ENCODE data around the gene BOC. TPM values are rescaled to one million over a fixed set of nuclear protein-coding genes. Genes with fewer than 3 reads are reported as not detected.

Gene BOC
- total and polyA plus RNA-seq, 2 experiments from 2014 or later, result 17.9 to 28.2 TPM

DNA sequence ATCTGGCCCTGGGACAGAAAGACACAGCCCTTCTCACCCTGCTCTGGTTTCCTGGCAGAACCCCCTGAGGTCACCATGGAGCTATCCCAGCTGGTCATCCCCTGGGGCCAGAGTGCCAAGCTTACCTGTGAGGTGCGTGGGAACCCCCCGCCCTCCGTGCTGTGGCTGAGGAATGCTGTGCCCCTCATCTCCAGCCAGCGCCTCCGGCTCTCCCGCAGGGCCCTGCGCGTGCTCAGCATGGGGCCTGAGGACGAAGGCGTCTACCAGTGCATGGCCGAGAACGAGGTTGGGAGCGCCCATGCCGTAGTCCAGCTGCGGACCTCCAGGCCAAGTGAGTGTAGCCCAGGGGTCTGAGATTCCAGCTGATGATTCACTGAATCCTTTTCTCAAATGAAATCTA lies 61.7 kb downstream of the BOC start:
- Histone ChIP-seq H3K79me2 (no peaks in the 10 kb centered on the region), H3K9me2 (replicated peaks; ENCODE audit: insufficient read depth) (no peaks in the 10 kb centered on the region), H3K4me2 (no peak overlapping the region), H2AFZ (no peak overlapping the region), H3K9me3 (ENCODE audit: low read depth) (no peaks in the 10 kb centered on the region), H3K4me3 (no peak overlapping the region), H3K27ac (no peak overlapping the region), H4K20me1 (ENCODE audit: insufficient read depth, poor library complexity, severe bottlenecking) (no peaks in the 10 kb centered on the region), H3K27me3 (no peaks in the 10 kb centered on the region), H3K36me3 (replicated peaks; ENCODE audit: insufficient read depth, low read depth) (no peaks in the 10 kb centered on the region), H3K4me1 (ENCODE audit: insufficient read depth) (no peaks in the 10 kb centered on the region)
- no peak for DNase-seq (ENCODE audit: low spot score)
- WGBS (ENCODE audit: low lambda C conversion rate, missing lambda C conversion rate), result 93% methylated on average over 15 of the region's 15 CpGs
- TF ChIP-seq EZH2 (IDR thresholded peaks at IDR 0.05; ENCODE audit: borderline replicate concordance), result no peak
- TF ChIP-seq EZH2phosphoT487 (IDR thresholded peaks at IDR 0.05; ENCODE audit: low read depth, severe bottlenecking, unreplicated experiment), result no peak
- TF ChIP-seq, protein P1, sequence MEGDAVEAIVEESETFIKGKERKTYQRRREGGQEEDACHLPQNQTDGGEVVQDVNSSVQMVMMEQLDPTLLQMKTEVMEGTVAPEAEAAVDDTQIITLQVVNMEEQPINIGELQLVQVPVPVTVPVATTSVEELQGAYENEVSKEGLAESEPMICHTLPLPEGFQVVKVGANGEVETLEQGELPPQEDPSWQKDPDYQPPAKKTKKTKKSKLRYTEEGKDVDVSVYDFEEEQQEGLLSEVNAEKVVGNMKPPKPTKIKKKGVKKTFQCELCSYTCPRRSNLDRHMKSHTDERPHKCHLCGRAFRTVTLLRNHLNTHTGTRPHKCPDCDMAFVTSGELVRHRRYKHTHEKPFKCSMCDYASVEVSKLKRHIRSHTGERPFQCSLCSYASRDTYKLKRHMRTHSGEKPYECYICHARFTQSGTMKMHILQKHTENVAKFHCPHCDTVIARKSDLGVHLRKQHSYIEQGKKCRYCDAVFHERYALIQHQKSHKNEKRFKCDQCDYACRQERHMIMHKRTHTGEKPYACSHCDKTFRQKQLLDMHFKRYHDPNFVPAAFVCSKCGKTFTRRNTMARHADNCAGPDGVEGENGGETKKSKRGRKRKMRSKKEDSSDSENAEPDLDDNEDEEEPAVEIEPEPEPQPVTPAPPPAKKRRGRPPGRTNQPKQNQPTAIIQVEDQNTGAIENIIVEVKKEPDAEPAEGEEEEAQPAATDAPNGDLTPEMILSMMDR (IDR thresholded peaks at IDR 0.05; ENCODE audit: poor library complexity), result no peak

DNA sequence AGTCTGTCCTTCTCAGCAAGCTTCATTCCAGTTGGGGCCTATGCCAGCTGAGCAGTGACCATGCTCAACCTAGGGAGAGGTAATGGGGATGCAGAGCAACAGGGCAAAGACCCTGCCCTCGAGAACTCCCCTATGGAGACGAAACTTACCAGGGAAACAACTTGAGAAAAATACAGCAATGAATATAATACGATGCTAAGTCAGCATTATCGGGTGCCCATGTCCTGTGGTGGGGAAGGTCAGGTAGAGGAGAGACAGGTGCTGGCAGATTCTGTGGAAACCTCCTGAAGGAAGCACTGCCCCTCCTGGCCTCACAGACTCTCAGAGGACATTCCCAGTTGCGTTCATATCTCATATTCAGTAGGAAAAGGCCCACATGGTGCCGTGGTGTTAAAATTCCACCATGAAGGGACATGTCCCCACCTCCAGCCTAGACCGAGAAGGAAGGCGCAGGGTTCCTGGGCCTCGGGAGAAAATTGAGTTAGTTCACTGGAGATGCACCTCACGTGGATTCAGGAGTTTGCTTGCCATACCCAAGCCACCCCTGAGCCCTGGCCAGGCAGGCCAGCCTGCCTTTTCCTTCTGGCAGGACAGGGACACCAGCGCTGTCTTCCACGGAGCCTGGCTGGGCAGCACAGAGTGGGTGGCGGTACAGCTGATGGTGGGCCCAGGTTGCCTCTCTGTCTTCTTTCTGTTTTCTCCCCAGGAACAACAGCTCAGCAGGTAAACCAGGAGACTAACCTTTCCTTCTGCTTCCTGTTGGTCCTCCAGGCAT lies 62.4 kb downstream of the BOC start:
- no peaks in the 10 kb centered on the region for H3K79me2 ChIP-seq
- H3K9me2 ChIP-seq (replicated peaks; ENCODE audit: insufficient read depth), result no peaks in the 10 kb centered on the region
- no peaks in the 10 kb centered on the region for H3K4me1 ChIP-seq (ENCODE audit: insufficient read depth)
- H3K4me3 ChIP-seq, result no peak overlapping the region
- no peaks in the 10 kb centered on the region for H3K9me3 ChIP-seq (ENCODE audit: low read depth)
- no peaks in the 10 kb centered on the region for H4K20me1 ChIP-seq (ENCODE audit: insufficient read depth, poor library complexity, severe bottlenecking)
- 91% methylated on average over 13 of the region's 13 CpGs for WGBS (ENCODE audit: low lambda C conversion rate, missing lambda C conversion rate)
- TF ChIP-seq EZH2phosphoT487 (IDR thresholded peaks at IDR 0.05; ENCODE audit: low read depth, severe bottlenecking, unreplicated experiment) (no peak), EZH2 (IDR thresholded peaks at IDR 0.05; ENCODE audit: borderline replicate concordance) (no peak)
- TF ChIP-seq, protein P1 (IDR thresholded peaks at IDR 0.05; ENCODE audit: poor library complexity), result no peak
- no peak overlapping the region for H3K27ac ChIP-seq
- no peak overlapping the region for H3K4me2 ChIP-seq
- no peaks in the 10 kb centered on the region for H3K27me3 ChIP-seq
- H3K36me3 ChIP-seq (replicated peaks; ENCODE audit: insufficient read depth, low read depth), result no peaks in the 10 kb centered on the region
- no peak overlapping the region for H2AFZ ChIP-seq
- DNase-seq (ENCODE audit: low spot score), result no peak

DNA sequence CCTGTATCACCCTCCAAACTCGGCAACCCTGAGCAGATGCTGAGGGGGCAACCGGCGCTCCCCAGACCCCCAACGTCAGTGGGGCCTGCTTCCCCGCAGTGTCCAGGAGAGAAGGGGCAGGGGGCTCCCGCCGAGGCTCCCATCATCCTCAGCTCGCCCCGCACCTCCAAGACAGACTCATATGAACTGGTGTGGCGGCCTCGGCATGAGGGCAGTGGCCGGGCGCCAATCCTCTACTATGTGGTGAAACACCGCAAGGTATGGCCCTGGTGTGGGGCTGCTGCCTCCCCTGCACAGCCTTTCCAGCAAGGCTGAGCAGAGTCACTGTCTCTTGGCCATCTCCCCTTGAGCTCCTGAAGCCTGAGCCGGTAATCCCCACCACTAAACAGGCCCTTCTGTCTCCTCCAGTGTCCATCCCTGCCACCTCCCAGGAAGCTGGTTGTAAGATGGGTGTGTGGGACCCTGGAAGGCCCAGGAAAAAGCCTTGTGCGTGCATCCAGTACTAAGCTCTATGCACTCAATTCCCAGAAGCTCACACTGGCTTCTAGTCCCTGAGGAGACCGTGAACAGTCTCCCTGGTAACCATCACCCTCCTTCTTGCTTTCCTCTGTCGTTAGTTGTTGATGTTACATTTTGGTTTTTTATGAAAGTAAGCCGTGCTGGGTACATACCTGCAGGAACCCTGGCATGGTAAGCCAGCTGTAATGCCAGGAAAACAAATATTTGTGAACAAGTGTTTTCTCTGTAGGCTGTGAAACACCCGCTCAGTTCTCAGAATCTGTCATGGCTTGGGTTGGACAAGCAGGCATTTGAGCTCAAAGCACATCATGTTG lies 63.3 kb downstream of the BOC start:
- TF ChIP-seq EZH2 (IDR thresholded peaks at IDR 0.05; ENCODE audit: borderline replicate concordance) (no peak), EZH2phosphoT487 (IDR thresholded peaks at IDR 0.05; ENCODE audit: low read depth, severe bottlenecking, unreplicated experiment) (no peak)
- TF ChIP-seq, protein P1 (IDR thresholded peaks at IDR 0.05; ENCODE audit: poor library complexity), result no peak
- Histone ChIP-seq H3K4me2 (no peak overlapping the region), H3K4me1 (ENCODE audit: insufficient read depth) (no peaks in the 10 kb centered on the region), H3K36me3 (replicated peaks; ENCODE audit: insufficient read depth, low read depth) (no peaks in the 10 kb centered on the region), H3K27me3 (no peaks in the 10 kb centered on the region), H3K27ac (no peak overlapping the region), H4K20me1 (ENCODE audit: insufficient read depth, poor library complexity, severe bottlenecking) (no peaks in the 10 kb centered on the region), H3K4me3 (no peak overlapping the region), H2AFZ (no peak overlapping the region), H3K9me3 (ENCODE audit: low read depth) (no peaks in the 10 kb centered on the region), H3K79me2 (no peaks in the 10 kb centered on the region), H3K9me2 (replicated peaks; ENCODE audit: insufficient read depth) (no peaks in the 10 kb centered on the region)
- no peak for DNase-seq (ENCODE audit: low spot score)
- WGBS (ENCODE audit: low lambda C conversion rate, missing lambda C conversion rate), result 96% methylated on average over 20 of the region's 20 CpGs
